Common myeloid progenitor, CD34-positive (primary cell): ENCODE data around the gene JPT2.
A peak's percentile ranks its signal among the peaks of the same experiment; 100 is the strongest.
"Not testable (repeated sequence)": the region's sequence is repeated elsewhere in the genome, so short reads cannot be mapped to it uniquely, and the experiment has no call there.

Experiments
- CTCF ChIA-PET: fragments of 350-600 bp; sonication (Branson Sonifier 250); formaldehyde crosslinking; loops from one replicate; lab custom pipeline; 2021; ENCODE audit warnings: antibody characterized with exemption; lab: Charles Lee
- POLR2A ChIA-PET: fragments of 350-600 bp; sonication (Branson Sonifier 250); formaldehyde crosslinking; loops from one replicate; lab custom pipeline; 2021; ENCODE audit warnings: antibody characterized with exemption; lab: Charles Lee
- DNase-seq, 3 donors: peaks; one replicate each; pipeline versions ENCODE4 v3.0.0 to v3.0.0-alpha.2; 2013
- H3K27ac ChIP-seq, 2 experiments: 1 replicate in 1 of 2; 2 replicates in 1 of 2; pipeline ENCODE4 v1.7.0; 2013; ENCODE audit warnings: inconsistent platforms in 2 of 2, low read length in 2 of 2, mild to moderate bottlenecking in 2 of 2, low read depth in 1 of 2, moderate library complexity in 1 of 2; ENCODE audit not compliant: severe bottlenecking in 2 of 2, insufficient read depth in 1 of 2, poor library complexity in 1 of 2
- H3K27me3 ChIP-seq, 5 experiments: replicated peaks in 2 of 5; 1 replicate in 3 of 5; 2 replicates in 2 of 5; pipeline versions ENCODE4 v1.6.1 to v1.7.0; 2013; ENCODE audit warnings: low read length in 4 of 5, mild to moderate bottlenecking in 2 of 5, moderate library complexity in 2 of 5, inconsistent platforms in 1 of 5; ENCODE audit not compliant: insufficient read depth in 5 of 5, control insufficient read depth in 4 of 5
- H3K36me3 ChIP-seq, 4 experiments: 1 replicate in 2 of 4; 2 replicates in 2 of 4; pipeline versions ENCODE4 v1.6.1 to v1.7.0; 2013; ENCODE audit warnings: low read length in 3 of 4, control low read depth in 1 of 4, mild to moderate bottlenecking in 1 of 4; ENCODE audit not compliant: control insufficient read depth in 4 of 4, insufficient read depth in 4 of 4
- H3K4me1 ChIP-seq, 4 experiments: 1 replicate in 3 of 4; 2 replicates in 1 of 4; pipeline versions ENCODE4 v1.6.1 to v1.7.1; 2013; ENCODE audit warnings: low read length in 3 of 4, mild to moderate bottlenecking in 3 of 4, control low read depth in 1 of 4, inconsistent platforms in 1 of 4, moderate library complexity in 1 of 4; ENCODE audit not compliant: control insufficient read depth in 4 of 4, insufficient read depth in 4 of 4; ENCODE audit errors: control extremely low read depth in 1 of 4
- H3K4me3 ChIP-seq, 7 experiments: 1 replicate in 4 of 7; 2 replicates in 3 of 7; pipeline versions ENCODE4 v1.5.1 to v1.7.0; 2013; ENCODE audit warnings: mild to moderate bottlenecking in 7 of 7, low read length in 6 of 7, moderate library complexity in 6 of 7, inconsistent platforms in 2 of 7, low read depth in 2 of 7, control low read depth in 1 of 7; ENCODE audit not compliant: insufficient read depth in 4 of 7, control insufficient read depth in 1 of 7; ENCODE audit errors: extremely low read depth in 1 of 7
- H3K9me3 ChIP-seq, 5 experiments: 1 replicate in 4 of 5; 2 replicates in 1 of 5; pipeline versions ENCODE4 v1.6.1 to v1.7.1; 2013; ENCODE audit warnings: low read length in 4 of 5, mild to moderate bottlenecking in 2 of 5, inconsistent platforms in 1 of 5, low read depth in 1 of 5, moderate library complexity in 1 of 5; ENCODE audit not compliant: control insufficient read depth in 4 of 5, insufficient read depth in 2 of 5; ENCODE audit errors: control extremely low read depth in 1 of 5
- WGBS: methylation state at CpG from one replicate; pipeline ENCODE4 v1.1.5; 2013; ENCODE audit not compliant: insufficient coverage; 5-methylcytosine and 5-hydroxymethylcytosine counted together

JPT2 gene

GRCh38 chr16:1729026-1729425 lies 50.9 kb downstream of the JPT2 start:
- POLR2A ChIA-PET: no interaction called here
- DNase-seq: no peak
- H3K36me3 ChIP-seq: peaks cover 11 to 81% (median 58%) of the 10 kb centered on the region in 4 experiments

GRCh38 chr16:1729445-1729844 lies 51.4 kb downstream of the JPT2 start:
- Histone ChIP-seq H3K27me3 (no peaks in the 10 kb centered on the region), H3K36me3 (peaks cover 11 to 83% (median 60%) of the 10 kb centered on the region in 4 experiments), H3K4me1 (no peaks in the 10 kb centered on the region), H3K27ac (no peak overlapping the region), H3K9me3 (peaks cover 0 to 4% (median 0%) of the 10 kb centered on the region in 5 experiments), H3K4me3 (no peak overlapping the region)
- POLR2A ChIA-PET: no interaction called here
- WGBS: 91% methylated on average over 27 of the region's 35 CpGs
- no peak for DNase-seq
- CTCF ChIA-PET: no interaction called here

More at GRCh38 chr16:1729026-1729425, 50.9 kb downstream of the JPT2 start:
- Histone ChIP-seq H3K9me3 (no peaks in the 10 kb centered on the region), H3K4me1 (peaks cover 0 to 3% (median under 1%) of the 10 kb centered on the region in 4 experiments), H3K27ac (no peak overlapping the region), H3K27me3 (no peaks in the 10 kb centered on the region), H3K4me3 (no peak overlapping the region)
- WGBS: 99% methylated on average over 17 of the region's 18 CpGs
- CTCF ChIA-PET: no interaction called here

- Histone ChIP-seq H3K36me3 (peaks cover 9 to 87% (median 62%) of the 10 kb centered on the region in 4 experiments), H3K27me3 (no peaks in the 10 kb centered on the region), H3K27ac (peak overlapping the region in 1 of 2 experiments; percentile 28), H3K4me1 (no peaks in the 10 kb centered on the region), H3K9me3 (peaks cover 0 to 18% (median 0%) of the 10 kb centered on the region in 5 experiments), H3K4me3 (no peak overlapping the region)
- CTCF ChIA-PET: no interaction called here
- WGBS: 96% methylated on average over 5 of the region's 7 CpGs
- POLR2A ChIA-PET: no interaction called here
- DNase-seq: no peak
These were observed 53.0 kb downstream of the JPT2 start for GRCh38 chr16:1731073-1731472.

GRCh38 chr16:1731603-1732002 lies 53.5 kb downstream of the JPT2 start:
- Histone ChIP-seq H3K4me3 (no peak overlapping the region), H3K36me3 (peaks cover 5 to 83% (median 59%) of the 10 kb centered on the region in 4 experiments), H3K27ac (no peak overlapping the region), H3K27me3 (no peaks in the 10 kb centered on the region), H3K9me3 (peaks cover 0 to 18% (median 0%) of the 10 kb centered on the region in 5 experiments), H3K4me1 (no peaks in the 10 kb centered on the region)
- ChIA-PET POLR2A (no interaction called here), CTCF (interaction anchor here (1.6 kb wide), 1 partner anchor 8 kb away, joined by 7 read pairs; no protein-coding TSS in a partner anchor)
- 86% methylated on average over 6 of the region's 7 CpGs for WGBS
- DNase-seq: no peak

- Histone ChIP-seq H3K27ac (no peak overlapping the region), H3K4me1 (no peaks in the 10 kb centered on the region), H3K36me3 (peaks cover 3 to 78% (median 55%) of the 10 kb centered on the region in 4 experiments), H3K4me3 (no peak overlapping the region), H3K27me3 (no peaks in the 10 kb centered on the region), H3K9me3 (peaks cover 0 to 22% (median 0%) of the 10 kb centered on the region in 5 experiments)
- DNase-seq: no peak
- CTCF ChIA-PET: interaction anchor here (0.6 to 1.6 kb wide), 2 partner anchors 8 to 479 kb away, joined by 3 to 7 read pairs; no protein-coding TSS in a partner anchor
- POLR2A ChIA-PET: no interaction called here
- 95% methylated on average over 8 of the region's 14 CpGs for WGBS
These were observed 54.0 kb downstream of the JPT2 start for GRCh38 chr16:1732071-1732470.

- Histone ChIP-seq H3K36me3 (peaks cover 3 to 73% (median 50%) of the 10 kb centered on the region in 4 experiments), H3K9me3 (peaks cover 0 to 22% (median 0%) of the 10 kb centered on the region in 5 experiments)
- H3K27ac ChIP-seq, DNase-seq, POLR2A ChIA-PET, H3K4me1 ChIP-seq, H3K27me3 ChIP-seq, H3K4me3 ChIP-seq: not testable (repeated sequence)
- CTCF ChIA-PET: interaction anchor here (0.6 to 1.6 kb wide), 3 partner anchors 9 to 479 kb away, joined by 3 to 7 read pairs (median 3); no protein-coding TSS in a partner anchor
- 96% methylated on average over 21 of the region's 21 CpGs for WGBS
These were observed 54.5 kb downstream of the JPT2 start for GRCh38 chr16:1732551-1732987.

GRCh38 chr16:1734123-1734522 lies 56.0 kb downstream of the JPT2 start:
- DNase-seq: no peak
- Histone ChIP-seq H3K27me3 (no peaks in the 10 kb centered on the region), H3K4me3 (no peak overlapping the region), H3K36me3 (peaks cover 0 to 58% (median 41%) of the 10 kb centered on the region in 4 experiments), H3K9me3 (peaks cover 0 to 23% (median 0%) of the 10 kb centered on the region in 5 experiments), H3K27ac (no peak overlapping the region), H3K4me1 (no peaks in the 10 kb centered on the region)
- CTCF ChIA-PET: no interaction called here
- WGBS: 97% methylated on average over 21 of the region's 22 CpGs
- POLR2A ChIA-PET: no interaction called here
